Bronchial epithelial cell (primary cell): ENCODE results near the gene NDUFV1. TPM values are rescaled to one million over a fixed set of nuclear protein-coding genes. Genes with fewer than 3 reads are reported as not detected.
"Not testable (repeated sequence)": the region's sequence is repeated elsewhere in the genome, so short reads cannot be mapped to it uniquely, and the experiment has no call there.

Experiments used
- DNase-seq: peaks from one replicate; pipeline ENCODE4 v3.0.0-alpha.2; 2010; ENCODE audit warnings: low read depth
- FAIRE-seq: peaks from 2 replicates; lab custom pipeline; 2011; peaks lifted over from hg19 to GRCh38; lab: Jason Lieb, UNC
- H3K27me3 ChIP-seq: 2 replicates; pipeline ENCODE4 v1.5.1; 2011; ENCODE audit warnings: low read length; ENCODE audit not compliant: control insufficient read depth, insufficient read depth
- H3K36me3 ChIP-seq: 2 replicates; pipeline ENCODE4 v1.5.1; 2011; ENCODE audit warnings: low read length; ENCODE audit not compliant: control insufficient read depth, insufficient read depth
- H3K4me3 ChIP-seq: 2 replicates; pipeline ENCODE4 v1.5.1; 2011; ENCODE audit warnings: mild to moderate bottlenecking, low read depth, low read length, control low read depth
- CTCF ChIP-seq: IDR thresholded peaks from 2 replicates; pipeline ENCODE4 v1.5.1; 2011; ENCODE audit warnings: mild to moderate bottlenecking, moderate library complexity, low read length, control low read depth, inconsistent platforms; ENCODE audit not compliant: insufficient read depth, severe bottlenecking
- total RNA-seq: library from RNA; depleted of rRNA; stranded (reverse); fragments of >200 nt; gene quantifications from 2 replicates; pipeline ENCODE4 v1.2.1, GENCODE V29; 2014

Gene NDUFV1
- total RNA-seq, 1 donor from 2014 or later: 252 TPM

GRCh38 chr11:67600324-67601029, 6.3 kb upstream of the NDUFV1 start:
- no peak overlapping the region for H3K4me3 ChIP-seq
- no peaks in the 10 kb centered on the region for H3K36me3 ChIP-seq
- no peaks in the 10 kb centered on the region for H3K27me3 ChIP-seq
- FAIRE-seq: no peak
- DNase-seq: no peak
- no peak for TF ChIP-seq CTCF

GRCh38 chr11:67601098-67601497, 5.6 kb upstream of the NDUFV1 start:
- Histone ChIP-seq H3K27me3 (no peaks in the 10 kb centered on the region), H3K36me3 (no peaks in the 10 kb centered on the region), H3K4me3 (no peak overlapping the region)
- no peak for TF ChIP-seq CTCF
- no peak for DNase-seq
- FAIRE-seq: no peak

GRCh38 chr11:67604119-67604518, 2.6 kb upstream of the NDUFV1 start:
- H3K27me3 ChIP-seq, H3K4me3 ChIP-seq, FAIRE-seq, H3K36me3 ChIP-seq, DNase-seq: not testable (repeated sequence)

GRCh38 chr11:67604815-67605214, 1.9 kb upstream of the NDUFV1 start:
- no peak for TF ChIP-seq CTCF
- no peak for DNase-seq

GRCh38 chr11:67605231-67606011, 1.3 kb upstream of the NDUFV1 start:
- TF ChIP-seq CTCF: no peak
- Histone ChIP-seq H3K36me3 (peaks cover 13% of the 10 kb centered on the region), H3K27me3 (no peaks in the 10 kb centered on the region), H3K4me3 (no peak overlapping the region)
- DNase-seq (no peak), FAIRE-seq (no peak)

More at GRCh38 chr11:67604815-67605214, 1.9 kb upstream of the NDUFV1 start:
- Histone ChIP-seq H3K27me3 (no peaks in the 10 kb centered on the region), H3K36me3 (peaks cover 10% of the 10 kb centered on the region), H3K4me3 (no peak overlapping the region)
- no peak for FAIRE-seq

GRCh38 chr11:67606093-67606491, 644 bp upstream of the NDUFV1 start:
- Histone ChIP-seq H3K36me3 (peaks cover 18% of the 10 kb centered on the region), H3K27me3 (no peaks in the 10 kb centered on the region), H3K4me3 (peak overlapping the region; percentile 97)
- TF ChIP-seq CTCF: no peak
- FAIRE-seq (no peak), DNase-seq (no peak)
